Chondrocyte (in vitro differentiated cells): ENCODE results near the gene ZNF618. TPM values are rescaled to one million over a fixed set of nuclear protein-coding genes. Genes with fewer than 3 reads are reported as not detected.
A peak's percentile ranks its signal among the peaks of the same experiment; 100 is the strongest.

Source experiments
- DNase-seq: peaks from one replicate; pipeline ENCODE4 v3.0.0; 2021; ENCODE audit warnings: mixed read lengths, low spot score
- H3K27ac Mint-ChIP-seq: one replicate; pipeline ENCODE4 v1.8.0; 2021; ENCODE audit warnings: mild to moderate bottlenecking, moderate library complexity, mixed read lengths; ENCODE audit not compliant: unreplicated experiment
- H3K27me3 Mint-ChIP-seq: 2 replicates; pipeline ENCODE4 v1.8.0; 2021; ENCODE audit warnings: low read depth, mixed read lengths
- H3K36me3 Mint-ChIP-seq: 2 replicates; pipeline ENCODE4 v1.8.0; 2021; ENCODE audit warnings: low read depth, mixed read lengths
- H3K4me1 Mint-ChIP-seq: 2 replicates; pipeline ENCODE4 v1.8.0; 2021; ENCODE audit warnings: low read depth, mild to moderate bottlenecking, mixed read lengths
- H3K4me3 Mint-ChIP-seq: one replicate; pipeline ENCODE4 v1.8.0; 2021; ENCODE audit warnings: mild to moderate bottlenecking, moderate library complexity, mixed read lengths; ENCODE audit not compliant: unreplicated experiment
- H3K9me3 Mint-ChIP-seq: 2 replicates; pipeline ENCODE4 v1.8.0; 2021; ENCODE audit warnings: low read depth, mixed read lengths
- total RNA-seq: library from RNA; stranded (reverse); gene quantifications from 3 replicates; pipeline ENCODE4 v1.2.1, GENCODE V29; 2021
- TF ChIP-seq, protein P1 (sequence below): fragments of 200-600 bp; sonication (generic); IDR thresholded peaks from 2 replicates; pipeline ENCODE4 v1.5.0; 2021; ENCODE audit warnings: antibody characterized with exemption, mild to moderate bottlenecking, moderate library complexity

ZNF618 gene
- total RNA-seq, 1 donor from 2014 or later, result 25.5 TPM

DNA sequence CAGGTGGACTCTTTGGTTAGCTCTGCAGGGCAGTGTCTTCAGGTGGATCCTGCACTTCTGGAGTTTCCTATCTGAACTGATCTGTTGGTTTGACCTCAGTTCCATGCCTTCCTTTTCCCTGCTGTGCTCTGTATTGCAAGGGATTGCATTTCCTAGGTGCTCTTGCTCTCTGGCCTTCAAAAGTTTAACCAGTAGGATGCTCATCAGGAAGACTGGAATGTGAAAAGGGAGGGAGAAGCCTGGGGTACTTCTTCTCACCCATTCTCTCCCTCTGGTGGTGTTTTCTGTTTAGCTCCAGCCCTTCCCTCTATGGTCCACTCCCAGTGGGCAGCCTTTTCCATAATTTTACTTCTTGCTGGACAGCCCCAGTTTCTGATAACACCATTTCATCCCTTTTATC, 78.5 kb downstream of the ZNF618 start:
- H3K27ac Mint-ChIP-seq, result peak overlapping the region; percentile 94
- TF ChIP-seq, protein P1, sequence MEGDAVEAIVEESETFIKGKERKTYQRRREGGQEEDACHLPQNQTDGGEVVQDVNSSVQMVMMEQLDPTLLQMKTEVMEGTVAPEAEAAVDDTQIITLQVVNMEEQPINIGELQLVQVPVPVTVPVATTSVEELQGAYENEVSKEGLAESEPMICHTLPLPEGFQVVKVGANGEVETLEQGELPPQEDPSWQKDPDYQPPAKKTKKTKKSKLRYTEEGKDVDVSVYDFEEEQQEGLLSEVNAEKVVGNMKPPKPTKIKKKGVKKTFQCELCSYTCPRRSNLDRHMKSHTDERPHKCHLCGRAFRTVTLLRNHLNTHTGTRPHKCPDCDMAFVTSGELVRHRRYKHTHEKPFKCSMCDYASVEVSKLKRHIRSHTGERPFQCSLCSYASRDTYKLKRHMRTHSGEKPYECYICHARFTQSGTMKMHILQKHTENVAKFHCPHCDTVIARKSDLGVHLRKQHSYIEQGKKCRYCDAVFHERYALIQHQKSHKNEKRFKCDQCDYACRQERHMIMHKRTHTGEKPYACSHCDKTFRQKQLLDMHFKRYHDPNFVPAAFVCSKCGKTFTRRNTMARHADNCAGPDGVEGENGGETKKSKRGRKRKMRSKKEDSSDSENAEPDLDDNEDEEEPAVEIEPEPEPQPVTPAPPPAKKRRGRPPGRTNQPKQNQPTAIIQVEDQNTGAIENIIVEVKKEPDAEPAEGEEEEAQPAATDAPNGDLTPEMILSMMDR, result no peak
- no peak for DNase-seq
- H3K4me3 Mint-ChIP-seq, result no peak overlapping the region
- peaks cover 66% of the 10 kb centered on the region for H3K4me1 Mint-ChIP-seq
- no peaks in the 10 kb centered on the region for H3K27me3 Mint-ChIP-seq
- no peaks in the 10 kb centered on the region for H3K36me3 Mint-ChIP-seq
- H3K9me3 Mint-ChIP-seq, result no peaks in the 10 kb centered on the region

DNA sequence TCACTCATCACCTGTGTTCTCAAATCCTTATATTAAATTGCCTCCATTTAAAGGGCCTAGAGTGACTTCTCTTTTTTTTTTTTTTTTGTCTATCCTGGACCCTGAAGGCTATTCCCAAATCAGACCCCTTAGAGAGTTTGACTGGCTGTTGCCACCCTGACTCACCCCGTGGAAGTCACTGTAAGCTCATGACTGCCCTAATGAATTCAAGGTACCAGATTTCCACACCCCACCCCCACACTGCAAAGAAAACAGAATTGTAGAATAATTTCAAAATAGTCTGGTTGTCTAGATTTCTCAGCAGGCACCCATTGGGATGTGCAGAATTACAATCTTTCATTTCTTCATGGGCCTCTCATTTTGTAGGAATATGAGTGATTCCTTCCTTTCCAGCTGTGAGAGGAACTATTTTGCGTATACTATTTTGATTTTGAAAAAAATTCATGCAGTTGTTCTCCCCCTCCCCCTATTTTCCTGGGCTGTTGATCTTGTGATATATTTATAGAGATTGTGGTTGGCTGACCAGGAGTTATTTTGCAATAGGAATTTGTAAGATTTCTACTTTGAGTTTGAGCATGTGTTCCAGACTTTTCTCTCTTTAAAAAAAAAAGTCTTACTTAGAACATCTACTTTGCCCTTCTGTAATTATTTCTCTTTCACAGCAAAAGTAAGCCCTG, 79.1 kb downstream of the ZNF618 start:
- H3K27ac Mint-ChIP-seq, result peak overlapping the region; percentile 94
- H3K36me3 Mint-ChIP-seq, result no peaks in the 10 kb centered on the region
- H3K4me3 Mint-ChIP-seq, result peak overlapping the region; percentile 23
- peaks cover 66% of the 10 kb centered on the region for H3K4me1 Mint-ChIP-seq
- no peak for DNase-seq
- no peaks in the 10 kb centered on the region for H3K27me3 Mint-ChIP-seq
- no peaks in the 10 kb centered on the region for H3K9me3 Mint-ChIP-seq
- TF ChIP-seq, protein P1, result no peak

DNA sequence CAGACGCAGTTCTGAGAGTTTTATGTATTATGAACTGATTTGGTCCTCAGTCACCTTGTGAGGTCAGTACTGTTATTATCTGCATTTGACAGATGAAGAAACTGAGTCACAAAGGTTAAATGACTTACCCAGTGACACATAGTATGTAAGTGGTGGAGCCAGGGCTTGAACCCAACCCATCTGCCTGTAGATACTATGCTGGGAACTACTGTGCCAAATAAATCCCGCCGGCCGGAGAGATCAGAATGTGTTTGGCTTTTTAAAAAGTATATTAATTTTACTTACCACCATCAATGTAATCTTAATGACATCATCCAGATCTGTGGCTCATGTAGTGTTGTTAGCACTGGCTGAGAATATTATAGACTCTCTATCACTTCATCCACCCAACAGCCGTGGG, 80.8 kb downstream of the ZNF618 start:
- no peaks in the 10 kb centered on the region for H3K27me3 Mint-ChIP-seq
- peak overlapping the region; percentile 90 for H3K27ac Mint-ChIP-seq
- DNase-seq, result no peak
- H3K4me1 Mint-ChIP-seq, result peaks cover 65% of the 10 kb centered on the region
- peaks cover 1% of the 10 kb centered on the region for H3K36me3 Mint-ChIP-seq
- no peak overlapping the region for H3K4me3 Mint-ChIP-seq
- H3K9me3 Mint-ChIP-seq, result no peaks in the 10 kb centered on the region
- TF ChIP-seq, protein P1, result no peak

DNA sequence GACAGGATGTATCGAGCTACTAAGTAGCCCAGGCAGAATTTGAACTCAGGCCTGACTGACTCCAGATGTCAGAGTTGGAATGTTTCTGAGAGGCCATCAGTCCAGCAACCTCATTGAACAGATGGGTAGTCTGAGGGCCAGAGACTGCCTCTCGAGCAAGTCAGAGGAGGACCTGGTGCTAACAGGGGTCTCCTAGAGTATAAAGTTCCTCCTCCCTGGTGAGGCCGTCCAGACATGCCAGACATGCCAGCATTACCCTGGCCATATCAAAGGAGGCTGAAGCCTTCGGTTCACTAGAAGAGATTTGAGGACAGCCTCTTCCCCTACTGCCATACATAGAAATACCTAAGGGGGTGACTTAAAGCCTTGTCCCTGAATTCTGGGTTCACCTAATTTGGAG, 81.2 kb downstream of the ZNF618 start:
- TF ChIP-seq, protein P1, result no peak
- H3K4me3 Mint-ChIP-seq, result no peak overlapping the region
- H3K36me3 Mint-ChIP-seq, result peaks cover 1% of the 10 kb centered on the region
- H3K27me3 Mint-ChIP-seq, result no peaks in the 10 kb centered on the region
- peaks cover 60% of the 10 kb centered on the region for H3K4me1 Mint-ChIP-seq
- no peaks in the 10 kb centered on the region for H3K9me3 Mint-ChIP-seq
- no peak for DNase-seq
- H3K27ac Mint-ChIP-seq, result peak overlapping the region; percentile 90

DNA sequence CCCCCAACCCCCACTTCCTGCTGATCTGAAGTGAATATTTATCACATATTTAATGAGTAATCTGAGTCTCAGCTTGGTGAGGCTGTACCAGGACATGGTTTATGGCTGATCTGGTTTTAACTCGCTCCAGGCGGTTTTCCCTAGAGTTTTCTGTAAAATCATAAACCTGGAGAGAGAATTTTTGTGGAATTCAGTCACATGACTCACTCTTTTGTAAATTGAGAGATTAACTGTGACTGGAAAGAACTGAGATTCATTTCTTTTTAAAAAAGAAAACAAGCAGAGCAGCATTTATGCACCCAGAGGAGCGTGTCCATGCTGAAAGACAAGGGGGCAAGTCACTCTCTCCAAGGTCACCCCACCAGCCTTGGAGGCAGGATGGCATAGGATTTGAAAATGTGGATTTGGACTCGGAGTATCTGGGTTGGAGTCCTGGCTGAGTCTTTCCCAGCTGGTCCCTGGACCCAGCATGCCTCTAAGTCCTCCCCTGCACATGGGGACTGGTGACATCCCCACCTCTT, 81.8 kb downstream of the ZNF618 start:
- no peak for DNase-seq
- Mint-ChIP-seq H3K9me3 (no peaks in the 10 kb centered on the region), H3K36me3 (peaks cover 3% of the 10 kb centered on the region), H3K4me1 (peaks cover 56% of the 10 kb centered on the region), H3K27ac (peak overlapping the region; percentile 90), H3K27me3 (no peaks in the 10 kb centered on the region), H3K4me3 (no peak overlapping the region)
- TF ChIP-seq, protein P1, result no peak
